Epithelial cell of esophagus (primary cell): ENCODE measurements around the gene ATG2A.

ENCODE experiments used
- DNase-seq: peaks from one replicate; pipeline ENCODE4 v3.0.0; 2010; ENCODE audit warnings: low read depth
- H3K4me3 ChIP-seq: 2 replicates; pipeline ENCODE4 v1.5.1; 2011; ENCODE audit warnings: mild to moderate bottlenecking, low read length, control low read depth
- TF ChIP-seq, protein P1 (sequence below): IDR thresholded peaks from 2 replicates; pipeline ENCODE4 v1.5.1; 2011; ENCODE audit warnings: low read depth, mild to moderate bottlenecking, low read length, control low read depth, inconsistent platforms; ENCODE audit not compliant: insufficient read depth; ENCODE audit errors: missing control alignments

Gene ATG2A

DNA sequence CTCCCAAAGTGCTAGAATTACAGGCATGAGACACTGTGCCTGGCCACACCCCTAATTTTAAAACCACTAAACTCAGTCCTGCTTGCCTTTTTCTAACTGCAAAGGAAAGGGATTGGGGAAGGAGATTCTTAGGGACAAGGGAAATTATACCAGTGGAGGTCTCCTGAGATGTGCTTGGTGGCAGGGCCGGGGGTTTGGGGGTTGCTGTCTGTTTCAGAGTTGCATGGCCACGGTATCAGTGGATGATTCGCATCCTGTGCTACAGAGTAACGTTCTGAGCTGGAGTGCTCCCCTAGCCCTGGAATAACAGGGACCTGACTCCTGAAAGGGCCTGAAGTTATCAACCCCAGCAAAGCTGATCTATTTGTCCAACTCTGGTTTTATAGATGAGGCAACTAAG is 19.5 kb upstream of the ATG2A start:
- TF ChIP-seq, protein P1, sequence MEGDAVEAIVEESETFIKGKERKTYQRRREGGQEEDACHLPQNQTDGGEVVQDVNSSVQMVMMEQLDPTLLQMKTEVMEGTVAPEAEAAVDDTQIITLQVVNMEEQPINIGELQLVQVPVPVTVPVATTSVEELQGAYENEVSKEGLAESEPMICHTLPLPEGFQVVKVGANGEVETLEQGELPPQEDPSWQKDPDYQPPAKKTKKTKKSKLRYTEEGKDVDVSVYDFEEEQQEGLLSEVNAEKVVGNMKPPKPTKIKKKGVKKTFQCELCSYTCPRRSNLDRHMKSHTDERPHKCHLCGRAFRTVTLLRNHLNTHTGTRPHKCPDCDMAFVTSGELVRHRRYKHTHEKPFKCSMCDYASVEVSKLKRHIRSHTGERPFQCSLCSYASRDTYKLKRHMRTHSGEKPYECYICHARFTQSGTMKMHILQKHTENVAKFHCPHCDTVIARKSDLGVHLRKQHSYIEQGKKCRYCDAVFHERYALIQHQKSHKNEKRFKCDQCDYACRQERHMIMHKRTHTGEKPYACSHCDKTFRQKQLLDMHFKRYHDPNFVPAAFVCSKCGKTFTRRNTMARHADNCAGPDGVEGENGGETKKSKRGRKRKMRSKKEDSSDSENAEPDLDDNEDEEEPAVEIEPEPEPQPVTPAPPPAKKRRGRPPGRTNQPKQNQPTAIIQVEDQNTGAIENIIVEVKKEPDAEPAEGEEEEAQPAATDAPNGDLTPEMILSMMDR = no peak
- DNase-seq = no peak

DNA sequence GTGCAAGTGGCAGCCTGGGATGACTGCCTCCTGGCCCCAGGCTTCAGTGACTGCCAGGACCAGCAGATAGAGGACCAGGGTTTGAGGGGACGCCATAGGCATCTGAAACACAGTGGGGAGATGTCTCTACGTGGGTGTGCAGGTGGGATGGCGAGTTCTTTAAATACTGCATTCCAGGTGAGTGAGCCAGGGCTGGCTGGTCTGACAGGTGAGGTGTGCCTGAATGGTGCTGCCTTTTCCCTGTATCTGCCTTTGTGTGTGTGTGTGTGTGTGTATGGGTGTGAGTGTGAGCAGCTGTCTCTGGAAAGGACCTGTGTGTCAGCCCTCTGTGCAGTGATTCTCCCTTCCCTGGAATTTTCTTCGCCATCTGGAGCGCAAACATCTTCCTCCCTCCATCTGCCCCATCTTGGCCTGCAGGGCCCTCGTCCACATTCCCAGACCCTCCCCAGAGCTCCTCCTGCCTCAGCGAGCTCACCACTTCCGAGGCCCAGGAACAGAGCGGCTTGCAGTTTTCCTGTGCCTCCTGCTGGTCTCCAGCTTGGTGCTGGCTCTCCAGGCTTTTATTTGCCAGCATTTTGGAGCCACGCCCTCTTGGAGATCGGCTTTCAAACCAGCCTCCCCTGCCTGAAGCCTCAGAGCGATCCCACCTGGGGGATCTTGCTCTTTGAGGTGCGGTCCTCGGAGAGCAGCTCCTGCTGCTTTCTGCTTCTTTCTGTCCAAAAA is 18.5 kb upstream of the ATG2A start, which contains the start of gene GPHA2:
Gene GPHA2 (minus strand): TSS at position 535 of the 723 bp plus-strand sequence. CDS start 433 bp downstream, at position 102.
- TF ChIP-seq, protein P1 = no peak
- H3K4me3 ChIP-seq = no peak within 1 kb of the TSS
- DNase-seq = peak; percentile 45

More for the DNA sequence above, 19.5 kb upstream of the ATG2A start:
- no peak overlapping the region for H3K4me3 ChIP-seq

DNA sequence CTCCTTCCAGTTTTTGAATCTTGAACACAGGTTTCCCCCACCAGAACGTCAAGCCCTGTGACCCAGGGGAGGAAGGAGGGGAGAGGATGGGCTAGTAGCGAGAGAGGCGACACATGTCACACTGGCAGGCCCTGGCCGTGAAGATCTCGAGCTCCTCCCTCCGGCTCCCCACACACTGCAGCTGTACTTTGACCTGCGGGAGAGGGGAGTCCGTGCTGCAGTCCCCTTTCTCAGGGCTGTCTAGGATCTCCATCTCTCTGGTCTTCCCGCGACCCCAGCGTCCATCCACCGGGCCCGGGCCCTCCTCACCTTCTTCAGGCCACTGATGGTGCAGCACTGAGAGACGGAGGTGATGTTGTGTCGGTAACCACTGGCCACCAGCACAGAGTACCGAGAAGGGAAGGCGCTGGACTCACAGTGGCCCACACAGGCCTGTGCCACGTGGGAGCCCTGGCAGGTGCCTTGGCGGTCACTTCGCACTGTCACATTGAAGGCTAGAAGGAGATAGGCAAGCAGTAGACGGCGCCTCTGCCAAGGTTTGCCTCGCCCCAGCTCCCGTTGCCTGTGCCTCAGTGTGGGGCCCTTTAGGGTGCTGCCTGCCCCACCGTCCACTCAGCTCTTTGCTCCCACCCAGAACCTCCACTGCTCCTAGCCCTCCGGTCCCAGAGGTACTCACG is 17.8 kb upstream of the ATG2A start:
- no peak overlapping the region for H3K4me3 ChIP-seq
- DNase-seq = no peak
- TF ChIP-seq, protein P1 = no peak

DNA sequence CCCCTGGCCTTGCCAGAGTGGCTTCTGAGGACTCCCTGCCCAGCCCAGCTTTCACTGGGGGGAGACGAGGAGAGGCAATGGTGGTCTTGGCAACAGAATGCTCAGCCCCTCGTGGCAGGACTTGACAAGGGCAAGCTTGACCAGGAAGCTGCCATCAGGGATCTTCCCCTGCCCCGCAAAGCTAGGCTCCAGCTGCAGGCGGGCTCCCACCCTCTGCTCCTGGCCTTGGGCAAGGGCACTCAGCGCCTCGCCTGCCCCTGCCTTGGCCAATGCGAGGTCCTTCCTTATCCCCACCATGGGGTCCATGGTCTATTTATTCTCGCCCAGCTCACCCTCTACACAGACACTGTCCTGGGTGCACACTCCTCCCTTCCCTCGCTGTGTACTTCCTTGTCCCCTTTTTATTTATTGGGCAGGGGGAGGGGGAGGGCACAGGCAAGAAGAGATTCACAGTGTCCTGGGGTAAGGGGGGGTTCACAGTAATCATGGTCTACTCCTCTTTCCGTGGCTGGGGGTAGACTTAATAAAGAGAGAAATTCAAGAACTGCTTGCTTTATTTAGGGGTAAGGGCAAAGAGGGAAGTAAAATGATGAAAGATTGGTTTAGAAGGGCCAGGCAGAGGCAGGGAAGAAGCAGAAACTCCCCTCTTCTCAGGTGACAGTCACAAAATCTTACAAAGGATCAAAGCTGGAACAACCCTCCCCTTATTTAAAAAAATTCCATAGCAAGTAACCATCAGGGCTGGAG is 17.1 kb upstream of the ATG2A start:
- no peak for DNase-seq
- TF ChIP-seq, protein P1 = no peak
- H3K4me3 ChIP-seq = no peak overlapping the region

DNA sequence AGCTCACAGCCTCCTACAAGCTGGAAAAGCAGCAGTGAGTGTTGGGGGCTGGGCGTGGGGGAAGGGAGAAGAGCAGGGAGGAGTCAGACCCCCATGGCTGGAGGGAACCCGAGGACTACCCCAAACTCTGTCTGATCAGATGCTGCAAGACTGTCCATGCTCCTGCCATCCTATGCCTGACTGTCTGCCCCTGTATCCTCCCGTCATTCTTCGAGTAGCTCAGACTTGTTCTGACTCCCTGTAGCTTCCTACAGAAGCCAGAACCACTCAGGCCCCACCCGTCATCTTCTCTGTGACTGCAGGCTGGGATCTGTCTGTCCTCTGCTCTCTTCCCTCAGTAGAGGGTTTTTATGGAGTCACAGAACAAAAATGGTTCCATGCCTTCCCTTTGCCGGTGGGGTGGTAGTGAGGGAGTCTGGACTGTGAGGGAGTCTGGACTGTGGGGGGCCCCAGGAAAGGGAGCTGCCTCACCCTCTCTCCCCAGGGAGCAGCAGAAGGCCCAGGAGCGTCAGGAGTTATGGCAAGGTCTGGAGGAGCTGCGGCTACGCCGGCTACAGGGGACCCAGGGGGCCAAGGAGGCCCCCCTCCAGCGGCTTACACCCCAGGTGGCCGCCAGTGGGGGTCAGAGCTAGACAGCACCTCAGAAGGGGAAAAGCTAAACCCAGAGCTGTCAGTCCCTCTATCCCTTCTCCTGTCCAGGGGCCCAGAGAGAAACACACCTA is 16.4 kb upstream of the ATG2A start:
- TF ChIP-seq, protein P1 = no peak
- DNase-seq = peak; percentile 17
- H3K4me3 ChIP-seq = no peak overlapping the region

DNA sequence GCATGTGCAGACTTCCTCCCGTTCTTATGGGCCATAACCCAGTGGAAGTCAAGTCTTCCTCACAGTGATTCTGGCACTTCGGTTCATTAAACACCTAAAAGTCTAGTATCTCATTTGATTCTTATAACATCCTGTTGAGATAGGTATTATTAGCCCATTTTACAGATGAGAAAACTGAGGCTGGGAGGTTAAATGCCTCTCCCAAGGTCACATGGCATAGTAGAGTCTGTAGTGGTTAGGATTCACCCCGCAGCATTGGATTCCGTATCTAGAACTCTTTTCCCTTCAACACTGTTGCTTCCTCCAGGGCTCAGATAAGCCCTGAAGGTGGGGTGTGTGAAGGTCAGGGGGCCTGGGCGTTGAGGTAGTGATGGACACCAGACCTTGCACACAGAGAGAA is 15.3 kb upstream of the ATG2A start:
- TF ChIP-seq, protein P1 = no peak
- no peak overlapping the region for H3K4me3 ChIP-seq
- DNase-seq = no peak
